HK-2 (cell line): ENCODE results near the gene TMEM250.

Experiments used
- DNase-seq: peaks from one replicate; pipeline ENCODE4 v3.0.0-alpha.2; 2018; ENCODE audit not compliant: unreplicated experiment

Gene TMEM250

GRCh38 chr9:136082496-136083361, 35.9 kb downstream of the TMEM250 start:
- no peak for DNase-seq

- no peak for DNase-seq
Measured at GRCh38 chr9:136081826-136082495, 36.7 kb downstream of the TMEM250 start.

GRCh38 chr9:136081113-136081825, 37.4 kb downstream of the TMEM250 start:
- DNase-seq = no peak

GRCh38 chr9:136080716-136081112, 38.0 kb downstream of the TMEM250 start:
- DNase-seq = no peak

GRCh38 chr9:136079916-136080246, 38.8 kb downstream of the TMEM250 start:
- no peak for DNase-seq

- no peak for DNase-seq
Measured at GRCh38 chr9:136079211-136079915, 39.3 kb downstream of the TMEM250 start.

GRCh38 chr9:136078498-136079011, 40.1 kb downstream of the TMEM250 start:
- no peak for DNase-seq

- no peak for DNase-seq
Measured at GRCh38 chr9:136078024-136078423, 40.7 kb downstream of the TMEM250 start.

GRCh38 chr9:136077491-136077890, 41.2 kb downstream of the TMEM250 start:
- DNase-seq = no peak

GRCh38 chr9:136075881-136076678, 42.6 kb downstream of the TMEM250 start:
- no peak for DNase-seq

GRCh38 chr9:136075134-136075841, 43.4 kb downstream of the TMEM250 start:
- DNase-seq = no peak

GRCh38 chr9:136074706-136075105, 44.0 kb downstream of the TMEM250 start:
- no peak for DNase-seq
